ENCODE results near the gene POGK.

Gene POGK

DNA sequence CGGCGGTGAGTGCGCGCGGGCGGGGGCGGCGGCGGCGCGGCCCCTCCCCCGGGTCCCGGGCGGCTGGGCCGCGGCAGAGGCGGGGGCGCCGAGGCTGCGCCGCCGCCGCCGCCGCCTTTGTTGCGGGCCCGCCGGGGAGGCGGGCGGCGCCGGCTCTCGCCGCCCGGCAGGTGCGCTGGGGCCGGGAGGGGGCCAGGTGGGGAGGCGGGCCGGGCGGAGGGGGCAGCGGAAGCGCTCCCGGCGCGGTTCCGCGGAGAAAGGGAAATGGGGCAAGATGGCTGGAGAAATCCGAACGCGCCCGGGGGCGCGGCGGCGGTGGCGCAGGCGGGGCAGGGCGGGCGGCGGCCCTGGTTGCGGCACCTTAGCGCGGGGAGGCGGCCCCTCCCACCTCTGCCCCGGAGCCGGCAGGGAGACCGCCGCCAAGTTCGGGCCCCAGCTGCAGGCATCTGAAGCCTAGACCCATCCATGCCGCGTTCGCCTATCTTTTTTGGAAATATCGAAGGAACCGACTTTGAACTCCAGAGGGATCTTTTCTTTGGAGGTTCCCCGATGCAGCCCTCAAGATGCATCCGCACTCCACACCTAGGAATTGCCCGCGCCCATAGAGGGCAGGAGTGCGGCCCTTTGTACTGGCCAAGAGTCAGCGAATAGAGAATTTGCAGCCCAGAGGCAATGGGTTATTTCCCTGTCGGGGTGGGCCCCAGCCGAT is 479 bp downstream of the POGK start:
- TF ChIP-seq, protein P1, sequence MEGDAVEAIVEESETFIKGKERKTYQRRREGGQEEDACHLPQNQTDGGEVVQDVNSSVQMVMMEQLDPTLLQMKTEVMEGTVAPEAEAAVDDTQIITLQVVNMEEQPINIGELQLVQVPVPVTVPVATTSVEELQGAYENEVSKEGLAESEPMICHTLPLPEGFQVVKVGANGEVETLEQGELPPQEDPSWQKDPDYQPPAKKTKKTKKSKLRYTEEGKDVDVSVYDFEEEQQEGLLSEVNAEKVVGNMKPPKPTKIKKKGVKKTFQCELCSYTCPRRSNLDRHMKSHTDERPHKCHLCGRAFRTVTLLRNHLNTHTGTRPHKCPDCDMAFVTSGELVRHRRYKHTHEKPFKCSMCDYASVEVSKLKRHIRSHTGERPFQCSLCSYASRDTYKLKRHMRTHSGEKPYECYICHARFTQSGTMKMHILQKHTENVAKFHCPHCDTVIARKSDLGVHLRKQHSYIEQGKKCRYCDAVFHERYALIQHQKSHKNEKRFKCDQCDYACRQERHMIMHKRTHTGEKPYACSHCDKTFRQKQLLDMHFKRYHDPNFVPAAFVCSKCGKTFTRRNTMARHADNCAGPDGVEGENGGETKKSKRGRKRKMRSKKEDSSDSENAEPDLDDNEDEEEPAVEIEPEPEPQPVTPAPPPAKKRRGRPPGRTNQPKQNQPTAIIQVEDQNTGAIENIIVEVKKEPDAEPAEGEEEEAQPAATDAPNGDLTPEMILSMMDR (IDR thresholded peaks at IDR 0.05; ENCODE audit: unreplicated experiment in 3 of 3): peak in 1 of 3 experiments; percentile 23
- no peaks in the 10 kb centered on the region for H3K9me3 Mint-ChIP-seq
- H3K27ac Mint-ChIP-seq: peak overlapping the region; percentile 40 to 90 (median 89)
- H3K4me3 Mint-ChIP-seq: peak overlapping the region; percentile 83 to 90 (median 88)
- peaks cover 37% of the 10 kb centered on the region for H3K36me3 Mint-ChIP-seq (ENCODE audit: low read depth)
- H3K4me1 Mint-ChIP-seq: peaks cover 53% of the 10 kb centered on the region
- peaks cover 4% of the 10 kb centered on the region for H3K27me3 Mint-ChIP-seq (ENCODE audit: low read depth)

DNA sequence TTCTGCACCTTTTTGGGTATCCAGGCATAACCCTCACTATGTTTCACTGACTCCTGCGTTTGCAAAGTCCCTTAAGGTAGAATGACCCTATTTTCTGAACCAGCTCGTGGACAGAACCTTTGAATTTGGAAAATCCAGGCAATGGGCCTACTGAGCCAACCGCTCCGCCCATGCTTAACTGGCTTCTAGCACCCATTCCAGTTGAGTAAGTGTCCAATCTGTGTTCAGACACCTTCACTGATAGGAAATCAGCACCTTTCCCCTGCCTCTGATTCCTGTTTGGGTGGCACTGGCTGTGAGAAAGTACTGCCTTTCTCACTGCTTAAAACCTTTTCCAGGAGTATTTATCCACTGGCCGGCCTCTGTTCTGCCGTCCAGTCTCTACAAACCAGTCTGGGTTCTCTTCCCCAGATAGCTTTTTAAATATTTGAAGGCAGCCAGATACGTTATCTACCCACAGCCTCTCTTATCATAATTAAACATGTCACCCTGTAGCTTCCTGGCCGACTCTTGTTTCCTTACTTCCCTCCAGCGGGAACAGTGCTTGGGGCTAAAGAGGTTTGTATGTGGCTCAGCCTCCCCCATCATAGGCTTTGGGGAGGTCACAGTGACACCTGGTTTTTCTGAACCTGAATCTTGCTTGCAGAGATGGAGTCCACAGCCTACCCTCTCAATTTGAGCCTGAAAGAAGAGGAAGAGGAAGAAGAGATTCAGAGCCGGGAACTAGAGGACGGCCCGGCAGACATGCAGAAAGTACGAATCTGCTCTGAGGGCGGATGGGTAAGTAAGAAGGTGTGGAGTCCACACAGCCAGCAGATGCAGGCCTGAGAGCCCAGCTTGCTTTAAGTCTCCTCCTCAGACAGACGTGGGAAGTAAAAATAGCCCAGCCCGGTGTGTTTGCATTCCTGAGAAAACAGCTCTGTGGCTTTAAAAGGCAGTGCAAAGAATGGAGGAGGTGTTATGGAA is 1.3 kb downstream of the POGK start:
- peaks cover 4% of the 10 kb centered on the region for H3K27me3 Mint-ChIP-seq (ENCODE audit: low read depth)
- H3K27ac Mint-ChIP-seq: peak overlapping the region; percentile 40 to 90 (median 89)
- H3K9me3 Mint-ChIP-seq: no peaks in the 10 kb centered on the region
- peak overlapping the region; percentile 83 to 90 (median 88) for H3K4me3 Mint-ChIP-seq
- TF ChIP-seq, protein P1 (IDR thresholded peaks at IDR 0.05; ENCODE audit: unreplicated experiment in 3 of 3): no peak
- peaks cover 54% of the 10 kb centered on the region for H3K4me1 Mint-ChIP-seq
- peaks cover 40% of the 10 kb centered on the region for H3K36me3 Mint-ChIP-seq (ENCODE audit: low read depth)

DNA sequence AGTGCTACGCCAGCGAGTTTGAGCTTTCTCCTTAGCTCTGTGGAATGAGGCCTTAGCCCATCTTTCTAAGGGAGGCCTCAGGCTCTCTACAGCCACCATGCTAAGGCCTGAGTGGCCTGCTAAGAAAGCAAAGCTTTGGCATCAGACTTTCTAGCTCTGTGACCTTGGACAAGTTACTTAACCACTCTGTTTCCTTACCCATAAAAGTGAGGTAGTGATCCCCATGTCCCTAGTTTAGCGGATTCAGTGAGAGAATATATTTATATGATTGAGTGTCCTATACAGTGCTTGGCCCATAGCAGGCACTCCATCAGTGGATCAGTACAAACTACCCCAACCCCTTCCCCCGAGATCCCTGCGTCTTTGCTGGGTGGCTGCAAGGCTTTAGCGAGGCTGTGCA is 4.0 kb downstream of the POGK start:
- Mint-ChIP-seq H3K4me1 (peaks cover 64% of the 10 kb centered on the region), H3K36me3 (ENCODE audit: low read depth) (peaks cover 66% of the 10 kb centered on the region), H3K27ac (peak overlapping the region in 2 of 3 experiments; percentile 84 to 98), H3K27me3 (ENCODE audit: low read depth) (no peaks in the 10 kb centered on the region), H3K9me3 (no peaks in the 10 kb centered on the region), H3K4me3 (peak overlapping the region in 1 of 3 experiments; percentile 35)
- TF ChIP-seq, protein P1 (IDR thresholded peaks at IDR 0.05; ENCODE audit: unreplicated experiment in 3 of 3): no peak

DNA sequence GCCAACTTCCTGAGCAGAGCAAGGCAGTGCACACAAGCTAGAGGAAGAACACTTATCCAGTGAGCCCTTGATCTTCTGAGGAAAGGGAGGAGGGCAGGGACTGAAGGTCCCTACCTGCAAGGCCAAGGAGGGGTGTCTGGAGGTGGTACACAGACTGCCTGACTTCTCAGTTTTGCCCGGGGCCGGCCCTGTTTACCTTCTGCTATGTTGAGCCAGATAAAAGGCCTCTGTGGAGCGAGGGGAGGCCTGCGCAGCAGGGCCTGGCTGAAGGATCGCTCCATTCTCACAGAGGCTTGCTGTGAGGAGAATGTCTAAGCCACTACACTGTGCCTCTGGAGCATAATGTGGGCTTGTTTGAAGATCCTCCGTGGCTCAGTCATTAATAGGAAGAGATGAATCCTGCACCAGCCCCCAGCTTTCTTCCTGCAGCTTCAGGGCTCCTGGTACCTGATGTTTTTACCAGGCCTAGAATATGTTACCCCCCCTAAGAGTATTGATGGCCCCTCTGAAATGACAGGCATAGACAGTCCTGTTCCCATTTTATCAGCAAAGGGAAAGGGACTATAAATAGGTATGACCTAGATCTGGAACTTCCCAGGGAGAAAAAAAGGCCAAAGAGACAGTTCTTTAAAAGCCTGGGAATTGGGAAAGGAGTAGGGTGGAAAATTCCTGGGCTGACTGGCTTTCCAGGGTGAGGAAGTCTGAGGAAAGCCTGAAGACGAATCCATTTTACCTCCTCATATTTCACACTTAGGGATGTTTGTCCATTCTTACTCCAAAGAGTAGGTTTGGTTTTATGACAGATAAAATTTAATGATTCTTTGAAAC is 4.7 kb downstream of the POGK start:
- Mint-ChIP-seq H3K27me3 (ENCODE audit: low read depth) (no peaks in the 10 kb centered on the region), H3K27ac (peak overlapping the region; percentile 84 to 98 (median 92)), H3K4me1 (peaks cover 58% of the 10 kb centered on the region), H3K9me3 (no peaks in the 10 kb centered on the region), H3K4me3 (peak overlapping the region in 2 of 3 experiments; percentile 30 to 35), H3K36me3 (ENCODE audit: low read depth) (peaks cover 73% of the 10 kb centered on the region)
- TF ChIP-seq, protein P1 (IDR thresholded peaks at IDR 0.05; ENCODE audit: unreplicated experiment in 3 of 3): no peak

DNA sequence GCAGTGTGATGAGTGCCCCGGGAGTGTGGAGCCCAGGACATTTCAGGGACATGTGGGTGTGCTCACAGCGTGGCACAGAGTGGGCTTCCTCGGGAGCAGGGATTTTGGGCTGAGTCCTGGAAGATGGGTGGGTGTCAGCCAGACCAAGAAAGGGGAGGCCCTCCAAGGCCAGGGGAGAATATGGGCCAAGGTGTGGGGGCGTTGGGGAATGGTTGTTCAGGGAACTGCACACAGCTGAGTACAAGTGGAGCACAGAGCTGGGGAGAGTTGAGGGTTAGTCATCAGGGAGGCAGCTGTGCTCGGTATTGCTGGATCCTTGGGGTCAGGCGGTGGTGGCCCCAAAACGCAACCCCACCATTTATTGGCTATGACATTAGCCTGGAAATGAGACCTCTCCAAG is 5.5 kb downstream of the POGK start:
- Mint-ChIP-seq H3K27me3 (ENCODE audit: low read depth) (no peaks in the 10 kb centered on the region), H3K4me3 (peak overlapping the region; percentile 6 to 67 (median 30)), H3K9me3 (no peaks in the 10 kb centered on the region), H3K4me1 (peaks cover 56% of the 10 kb centered on the region), H3K27ac (peak overlapping the region; percentile 84 to 98 (median 92)), H3K36me3 (ENCODE audit: low read depth) (peaks cover 80% of the 10 kb centered on the region)
- TF ChIP-seq, protein P1 (IDR thresholded peaks at IDR 0.05; ENCODE audit: unreplicated experiment in 3 of 3): no peak
